Hepatocyte (in vitro differentiated cells): Measurements from ENCODE around the gene PRKCA.

Experiments
- EZH2 ChIP-seq: fragments of 200-600 bp; sonication (generic); IDR thresholded peaks from 2 replicates; pipeline ENCODE4 v1.6.1; 2016; ENCODE audit warnings: antibody characterized with exemption, mild to moderate bottlenecking, borderline replicate concordance
- EZH2phosphoT487 ChIP-seq: fragments of 200-600 bp; sonication (generic); IDR thresholded peaks from one replicate; pipeline ENCODE4 v1.6.1; 2018; ENCODE audit warnings: antibody characterized with exemption, mild to moderate bottlenecking, low read depth, moderate library complexity; ENCODE audit not compliant: unreplicated experiment, severe bottlenecking
- TF ChIP-seq, protein P1 (sequence below): fragments of 200-600 bp; sonication (generic); IDR thresholded peaks from 2 replicates; pipeline ENCODE4 v1.5.1; 2016; ENCODE audit warnings: antibody characterized with exemption, mild to moderate bottlenecking; ENCODE audit not compliant: poor library complexity

DNA sequence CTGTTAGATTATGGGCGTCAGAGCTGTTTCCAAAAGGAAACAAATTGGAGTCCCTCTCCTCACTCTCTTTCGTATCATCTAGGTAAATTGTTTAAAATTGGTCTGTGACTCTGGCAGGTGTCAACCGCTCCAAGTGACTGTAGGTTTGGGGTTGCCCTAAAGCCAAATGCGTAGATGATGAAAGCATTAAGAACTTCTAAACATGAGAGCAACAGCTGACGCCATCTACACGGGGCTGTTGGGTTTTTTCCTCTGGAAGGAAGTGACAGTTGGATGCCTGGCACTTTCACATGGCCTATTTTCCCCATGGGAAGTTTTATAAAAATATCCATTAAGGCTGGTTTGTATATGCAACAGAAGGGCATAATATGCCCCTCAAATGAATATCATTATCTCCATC, 316.8 kb downstream of the PRKCA start:
- TF ChIP-seq EZH2phosphoT487 (no peak), EZH2 (no peak)
- TF ChIP-seq, protein P1, sequence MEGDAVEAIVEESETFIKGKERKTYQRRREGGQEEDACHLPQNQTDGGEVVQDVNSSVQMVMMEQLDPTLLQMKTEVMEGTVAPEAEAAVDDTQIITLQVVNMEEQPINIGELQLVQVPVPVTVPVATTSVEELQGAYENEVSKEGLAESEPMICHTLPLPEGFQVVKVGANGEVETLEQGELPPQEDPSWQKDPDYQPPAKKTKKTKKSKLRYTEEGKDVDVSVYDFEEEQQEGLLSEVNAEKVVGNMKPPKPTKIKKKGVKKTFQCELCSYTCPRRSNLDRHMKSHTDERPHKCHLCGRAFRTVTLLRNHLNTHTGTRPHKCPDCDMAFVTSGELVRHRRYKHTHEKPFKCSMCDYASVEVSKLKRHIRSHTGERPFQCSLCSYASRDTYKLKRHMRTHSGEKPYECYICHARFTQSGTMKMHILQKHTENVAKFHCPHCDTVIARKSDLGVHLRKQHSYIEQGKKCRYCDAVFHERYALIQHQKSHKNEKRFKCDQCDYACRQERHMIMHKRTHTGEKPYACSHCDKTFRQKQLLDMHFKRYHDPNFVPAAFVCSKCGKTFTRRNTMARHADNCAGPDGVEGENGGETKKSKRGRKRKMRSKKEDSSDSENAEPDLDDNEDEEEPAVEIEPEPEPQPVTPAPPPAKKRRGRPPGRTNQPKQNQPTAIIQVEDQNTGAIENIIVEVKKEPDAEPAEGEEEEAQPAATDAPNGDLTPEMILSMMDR, result no peak
